DMS114 treated with DMSO at 0.1 percent for 48 hours (cell line): ENCODE data around the gene PSMD4.

Source experiments
- DNase-seq: peaks from one replicate; lab custom pipeline; 2025; ENCODE audit not compliant: unreplicated experiment; lab: John Stamatoyannopoulos, UW

The PSMD4 gene

GRCh38 chr1:151294742-151295462, 40.4 kb downstream of the PSMD4 start:
- no peak for DNase-seq

GRCh38 chr1:151309811-151310323, 55.3 kb downstream of the PSMD4 start:
- no peak for DNase-seq

GRCh38 chr1:151311011-151311410, 56.5 kb downstream of the PSMD4 start:
- no peak for DNase-seq

GRCh38 chr1:151311589-151312331, 57.2 kb downstream of the PSMD4 start:
- DNase-seq, result no peak

GRCh38 chr1:151312411-151312810, 57.9 kb downstream of the PSMD4 start:
- no peak for DNase-seq

- no peak for DNase-seq
These were observed 58.3 kb downstream of the PSMD4 start for GRCh38 chr1:151312826-151313225.

GRCh38 chr1:151313501-151313900, 59.0 kb downstream of the PSMD4 start:
- no peak for DNase-seq

GRCh38 chr1:151314137-151314875, 59.8 kb downstream of the PSMD4 start:
- DNase-seq, result no peak

- no peak for DNase-seq
These were observed 61.2 kb downstream of the PSMD4 start for GRCh38 chr1:151315565-151316235.
